Dermis microvascular lymphatic vessel endothelial cell (primary cell): ENCODE measurements around the gene CSN1S1. TPM values are rescaled to one million over a fixed set of nuclear protein-coding genes. Genes with fewer than 3 reads are reported as not detected.
A peak's percentile ranks its signal among the peaks of the same experiment; 100 is the strongest.
"Not testable (repeated sequence)": the region's sequence is repeated elsewhere in the genome, so short reads cannot be mapped to it uniquely, and the experiment has no call there.

ENCODE experiments used
- DNase-seq, 2 donors: peaks; one replicate each; pipeline versions ENCODE4 v3.0.0 to v3.0.0-alpha.2; 2010; ENCODE audit warnings: low read depth in 2 of 2
- total RNA-seq: library from RNA; depleted of rRNA; stranded (reverse); fragments of >200 nt; gene quantifications from 2 replicates; pipeline ENCODE4 v1.2.1, GENCODE V29; 2014

Gene CSN1S1, protein sequence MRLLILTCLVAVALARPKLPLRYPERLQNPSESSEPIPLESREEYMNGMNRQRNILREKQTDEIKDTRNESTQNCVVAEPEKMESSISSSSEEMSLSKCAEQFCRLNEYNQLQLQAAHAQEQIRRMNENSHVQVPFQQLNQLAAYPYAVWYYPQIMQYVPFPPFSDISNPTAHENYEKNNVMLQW
- not detected in 2 replicates for total RNA-seq

DNA sequence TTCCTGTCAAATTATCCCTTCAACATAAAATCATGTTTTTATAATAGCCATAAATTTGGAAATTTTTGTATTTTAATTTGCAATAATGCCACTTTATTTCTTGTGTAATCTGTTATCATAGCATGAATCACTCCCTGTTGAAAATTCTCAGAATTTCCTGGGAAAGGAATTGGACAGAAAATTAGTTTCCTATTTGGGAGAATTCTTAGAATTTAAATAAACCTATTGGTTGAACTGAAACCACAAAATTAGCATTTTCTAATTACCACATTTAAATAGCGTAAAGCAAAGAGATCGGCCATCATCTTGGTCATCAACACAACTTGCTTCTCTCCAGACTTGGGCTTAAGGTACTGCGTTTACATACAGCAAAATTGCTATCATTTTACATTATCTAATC, at the start of gene CSN1S1:
TSS of gene CSN1S1 (plus strand) at position 301 of the 400 bp plus-strand sequence. CDS start 1,488 bp downstream, outside the sequence.
- no peak for DNase-seq

DNA sequence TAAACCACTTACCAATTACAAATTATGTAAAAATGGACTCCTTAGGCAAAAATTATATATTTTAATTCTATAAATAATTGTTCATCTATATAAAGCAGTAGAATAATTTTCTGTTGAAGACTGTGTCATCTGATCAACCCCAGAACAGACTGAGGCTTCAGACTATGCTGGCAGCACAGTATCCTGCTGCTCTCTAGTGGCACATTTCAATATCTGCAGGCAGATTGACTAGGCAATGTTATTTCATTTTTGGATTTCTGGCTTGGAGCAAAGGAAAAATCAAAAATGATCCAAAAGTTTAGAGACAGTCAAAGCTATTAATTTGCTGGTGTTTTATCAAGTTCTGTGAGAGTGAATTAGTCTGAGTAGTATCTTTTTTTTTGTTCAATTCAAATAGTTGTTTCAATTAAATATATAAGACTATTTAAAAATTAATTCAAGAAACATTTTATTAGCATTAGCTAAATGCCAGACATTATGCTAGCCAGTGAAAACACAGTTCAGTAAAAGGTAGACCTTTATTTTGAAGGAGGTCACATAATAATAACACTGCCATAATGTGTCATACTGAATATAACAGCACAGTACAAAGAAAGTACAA, 49.6 kb upstream of the CSN1S1 start:
- DNase-seq, result peak; percentile 60 to 61

DNA sequence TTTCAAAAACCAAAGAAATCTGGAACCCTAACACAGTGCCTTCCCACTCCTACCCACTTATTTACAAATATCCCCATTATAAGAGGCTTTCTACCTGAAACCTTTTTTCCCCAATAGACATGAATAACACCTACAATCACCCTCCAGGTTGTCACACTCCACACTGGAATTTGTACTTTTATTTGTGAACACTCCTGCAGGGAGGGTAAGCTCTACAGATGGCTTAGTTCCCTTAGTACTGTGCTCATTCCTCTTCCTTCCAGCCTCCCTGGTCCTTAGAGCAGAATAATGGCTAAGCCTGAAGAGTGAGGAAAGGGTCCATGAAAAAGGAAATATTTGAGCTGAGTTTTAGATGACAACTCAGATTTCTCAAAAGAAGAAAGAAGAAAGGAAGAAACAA, 48.7 kb upstream of the CSN1S1 start:
- DNase-seq, result no peak

DNA sequence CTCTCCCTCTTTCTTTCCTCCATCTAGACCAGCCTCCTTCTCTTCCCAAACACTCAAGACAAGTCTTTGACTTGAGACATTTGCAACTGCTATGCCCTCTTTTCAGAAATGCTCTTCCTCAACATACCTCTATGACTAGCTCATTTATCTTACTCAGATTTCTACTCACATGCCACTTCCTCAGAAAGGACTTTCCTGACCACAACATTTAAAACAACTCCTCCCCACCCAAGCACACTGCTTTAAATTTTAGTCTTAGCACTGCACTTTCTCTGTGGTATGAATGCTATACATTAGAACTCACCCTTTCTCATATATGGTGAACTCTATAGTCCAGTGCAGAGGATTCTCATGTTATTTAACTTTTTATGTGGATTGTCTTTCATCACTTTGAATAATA, 42.5 kb upstream of the CSN1S1 start:
- no peak for DNase-seq

DNA sequence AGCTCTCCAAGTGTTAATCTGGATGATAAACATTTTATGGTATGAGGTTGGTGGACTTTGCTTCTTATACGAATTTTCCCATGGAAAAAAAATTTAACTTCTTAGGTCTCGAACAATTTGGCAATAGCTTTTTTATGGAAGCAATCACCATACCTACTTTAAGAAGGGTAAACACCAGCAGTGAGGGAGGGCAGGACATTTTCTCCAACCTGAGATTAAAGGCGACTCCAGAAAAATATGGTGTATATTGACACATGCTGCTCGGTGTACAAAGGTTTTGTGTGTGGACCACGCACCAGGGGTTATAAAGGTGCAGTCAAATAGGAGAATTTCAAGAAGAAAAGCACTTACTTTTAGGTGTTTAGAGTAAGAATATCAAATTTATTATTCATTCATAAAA, 36.7 kb upstream of the CSN1S1 start:
- DNase-seq, result no peak

DNA sequence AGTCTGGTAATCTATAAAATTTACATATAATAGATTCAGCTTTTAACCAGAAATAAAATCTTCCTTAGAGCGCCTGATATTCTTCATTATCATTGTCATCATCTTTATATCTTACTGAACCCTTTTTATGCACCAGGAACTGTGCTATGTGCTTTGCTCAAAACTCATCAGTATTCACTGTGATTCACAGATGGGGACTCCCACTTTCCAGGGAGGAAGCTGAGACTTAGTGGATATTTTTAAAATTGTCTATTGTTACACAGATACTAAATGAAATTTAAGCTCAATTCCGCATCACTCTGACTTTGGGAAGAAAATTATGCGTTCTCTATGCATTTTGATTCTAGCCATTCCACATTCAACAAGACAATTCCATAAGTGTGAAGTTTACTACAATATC, 36.1 kb upstream of the CSN1S1 start:
- no peak for DNase-seq

DNA sequence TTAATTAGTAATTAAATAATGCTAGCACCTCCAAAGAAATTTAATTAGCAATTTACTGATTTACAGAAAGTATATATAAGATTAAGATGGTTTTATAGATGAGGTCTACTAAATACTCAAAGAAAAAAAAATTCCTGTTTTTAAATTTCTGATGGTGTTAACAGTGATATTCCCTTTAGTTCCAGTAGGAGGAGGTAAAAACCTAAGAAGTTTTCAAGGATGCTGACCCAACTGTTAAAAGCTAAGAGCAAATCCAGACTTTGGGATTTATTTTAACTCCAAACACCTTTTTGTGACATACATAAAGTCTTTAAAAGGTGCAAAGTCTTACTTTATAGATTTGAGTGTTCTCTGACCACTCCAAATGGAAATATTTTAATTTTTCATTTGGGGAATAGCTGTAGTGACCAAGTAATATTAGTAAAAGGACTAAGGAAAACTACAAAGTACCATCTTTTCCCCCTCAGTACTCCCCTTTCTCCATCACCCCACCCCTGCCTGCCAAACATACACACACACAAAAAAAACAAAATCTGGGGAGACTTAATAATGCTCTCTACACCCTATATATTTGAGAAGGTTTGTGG, 34.2 kb upstream of the CSN1S1 start:
- DNase-seq, result no peak

DNA sequence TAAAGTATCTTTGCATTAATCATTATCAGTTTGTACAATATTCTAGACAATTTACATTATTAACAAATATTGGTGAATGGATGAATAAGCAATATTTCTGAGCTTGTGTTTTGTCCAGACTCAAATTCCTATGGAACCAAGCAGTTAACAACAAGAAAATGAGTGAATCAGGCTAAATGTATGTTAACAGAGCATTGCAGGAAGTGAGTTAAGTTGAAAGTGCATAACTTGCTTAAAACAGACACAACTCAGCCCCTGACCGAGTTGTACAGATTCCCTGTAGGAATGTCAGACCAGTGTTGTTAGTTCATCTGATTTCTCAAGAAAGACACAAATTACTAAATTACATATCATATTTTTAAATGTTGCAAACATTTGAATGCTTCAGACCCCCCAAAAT, 23.7 kb upstream of the CSN1S1 start:
- DNase-seq, result no peak

DNA sequence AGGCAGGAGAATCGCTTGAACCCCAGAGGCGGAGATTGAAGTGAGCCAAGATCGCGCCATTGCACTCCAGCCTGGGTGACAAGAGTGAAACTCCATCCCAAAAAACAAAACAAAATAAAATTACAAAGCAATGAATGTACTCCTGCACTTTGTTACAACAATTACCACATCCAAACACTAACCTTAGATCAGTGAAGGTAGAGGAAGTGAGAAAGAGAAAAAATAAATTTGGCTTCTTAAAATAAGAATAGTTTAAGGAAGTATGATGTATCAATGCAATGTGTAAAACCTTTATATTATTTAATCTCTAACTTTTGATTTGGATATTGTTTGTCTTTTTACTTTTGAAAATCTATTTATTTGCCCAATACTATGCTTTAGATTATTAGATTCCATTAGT, 21.7 kb upstream of the CSN1S1 start:
- no peak for DNase-seq

DNA sequence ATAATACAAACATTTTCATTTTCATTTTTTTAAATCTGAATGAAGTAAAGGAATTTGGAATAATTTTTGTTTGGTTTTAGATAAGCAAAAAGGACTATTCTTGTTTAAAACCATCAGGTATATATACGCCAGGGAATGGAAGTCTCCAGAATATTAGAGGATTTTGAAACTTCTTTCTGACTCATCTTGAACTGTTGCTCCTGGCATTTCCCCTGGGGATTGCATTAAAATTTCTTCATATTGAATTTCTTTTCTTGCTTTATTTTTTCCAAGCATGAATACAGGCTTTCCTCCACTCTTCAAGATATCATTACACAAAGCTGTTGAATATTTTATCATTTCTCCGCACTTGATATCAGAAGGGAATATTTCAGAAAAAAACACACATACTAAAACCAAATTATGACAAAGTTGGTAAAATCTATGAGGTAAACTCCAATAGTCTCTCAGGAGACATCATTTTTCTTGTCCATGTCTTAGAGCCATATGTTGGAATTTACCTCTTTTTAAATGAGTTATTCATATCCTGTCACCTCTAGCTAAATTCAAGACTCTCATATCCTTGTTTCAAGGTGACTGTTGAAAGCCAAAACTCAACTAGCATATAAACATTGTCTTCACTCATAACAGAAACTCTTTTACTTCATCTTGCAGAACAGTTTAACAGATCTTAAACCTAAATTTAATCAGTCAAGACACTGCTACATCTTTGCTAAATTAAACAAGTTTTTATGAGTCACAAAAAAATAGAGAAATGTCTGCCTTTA, 20.7 kb upstream of the CSN1S1 start:
- no peak for DNase-seq

DNA sequence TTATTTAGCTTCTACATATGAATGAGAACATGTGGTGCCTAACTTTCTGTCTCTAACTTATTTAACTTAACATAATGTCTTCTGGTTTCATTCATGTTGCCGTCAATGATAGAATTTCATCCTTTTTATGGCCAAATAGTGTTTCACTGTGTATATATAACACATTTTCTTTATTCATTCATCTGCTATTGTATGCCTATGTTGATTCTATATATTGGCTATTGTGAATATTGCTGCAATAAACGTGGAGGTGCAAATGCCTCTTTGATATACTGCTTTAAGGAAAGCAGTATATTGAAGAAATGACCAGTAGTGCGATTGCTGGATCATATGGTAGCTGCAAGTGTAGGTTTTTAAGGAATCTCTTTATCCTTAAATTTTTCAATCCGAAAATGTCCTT, 10.0 kb upstream of the CSN1S1 start:
- no peak for DNase-seq

DNA sequence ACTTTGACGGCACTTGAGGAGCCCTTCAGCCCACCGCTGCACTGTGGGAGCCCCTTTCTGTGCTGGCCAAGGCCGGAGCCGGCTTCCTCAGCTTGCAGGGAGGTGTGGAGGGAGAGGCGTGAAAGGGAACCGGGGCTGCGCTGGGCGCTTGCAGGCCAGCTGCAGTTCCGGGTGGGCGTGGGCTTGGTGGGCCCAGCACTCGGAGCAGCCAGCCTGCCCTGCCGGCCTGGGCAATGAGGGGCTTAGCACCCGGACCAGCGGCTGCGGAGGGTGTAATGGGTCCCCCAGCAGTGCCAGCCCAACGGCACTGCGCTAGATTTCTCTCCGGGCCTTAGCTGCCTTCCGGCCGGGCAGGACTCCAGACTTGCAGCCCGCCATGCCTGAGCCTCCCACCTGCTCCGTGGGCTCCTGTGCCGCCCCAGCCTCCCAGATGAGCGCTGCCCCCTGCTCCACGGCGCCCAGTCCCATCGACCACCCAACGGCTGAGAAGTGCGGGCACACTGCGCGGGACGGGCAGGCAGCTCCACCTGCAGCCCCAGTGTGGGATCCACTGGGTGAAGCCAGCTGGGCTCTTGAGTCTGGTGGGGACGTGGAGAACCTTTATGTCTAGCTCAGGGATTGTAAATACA, 7.0 kb upstream of the CSN1S1 start:
- DNase-seq, result not testable (repeated sequence)

DNA sequence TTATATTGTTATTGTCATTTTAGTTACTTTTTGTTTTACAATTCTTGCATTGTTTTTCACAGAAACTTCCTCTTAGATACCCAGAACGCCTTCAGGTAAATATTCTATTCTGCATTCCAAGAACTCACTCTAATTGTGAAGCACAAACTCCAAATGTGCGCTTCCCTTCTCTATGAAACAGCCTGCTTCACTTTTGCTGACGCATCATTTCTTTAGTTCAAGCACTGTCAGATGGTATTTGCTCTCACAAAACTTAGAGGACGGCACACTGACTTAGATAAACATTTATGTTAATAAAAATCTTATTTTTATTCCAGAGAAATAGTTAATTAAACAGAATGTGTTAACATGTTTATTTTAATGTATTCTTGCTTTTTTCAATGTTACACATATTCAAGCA, 3.3 kb downstream of the CSN1S1 start:
- no peak for DNase-seq

DNA sequence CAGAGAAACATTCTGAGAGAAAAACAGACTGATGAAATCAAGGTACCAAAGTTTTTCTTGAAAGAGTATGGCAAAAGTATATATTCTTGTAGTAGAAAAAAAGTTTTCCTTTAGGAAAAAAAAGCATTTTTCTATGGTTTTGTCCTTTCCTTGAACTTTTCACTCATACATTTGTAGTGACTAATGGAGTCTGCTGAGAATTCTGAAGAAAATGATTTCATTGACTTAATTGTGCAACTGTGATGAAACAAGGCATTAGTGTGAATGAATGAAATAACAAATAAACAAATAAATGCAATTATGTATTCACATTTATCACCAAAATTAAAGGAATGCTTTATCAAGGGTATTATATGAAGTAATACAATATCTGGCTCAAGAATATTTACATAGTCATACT, 5.7 kb downstream of the CSN1S1 start:
- no peak for DNase-seq

DNA sequence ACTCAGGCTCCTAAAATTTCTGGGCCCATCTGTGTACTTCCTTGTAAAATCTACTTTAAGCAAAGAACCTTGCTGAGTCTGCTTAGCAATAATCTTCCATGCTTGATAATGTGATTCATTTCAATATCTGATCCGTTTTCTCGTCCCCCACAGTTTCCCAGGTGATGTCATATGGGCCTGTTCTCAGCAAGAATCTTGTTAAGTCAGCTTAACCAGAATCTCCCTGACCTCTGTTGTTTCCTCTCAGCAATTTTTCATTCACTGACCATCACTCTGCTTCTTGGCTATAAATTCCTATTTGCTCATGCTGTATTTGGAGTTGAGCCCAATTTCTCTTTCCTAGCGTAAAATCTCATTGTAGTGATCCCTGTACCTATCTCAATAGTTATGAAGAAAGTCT, 20.7 kb downstream of the CSN1S1 start:
- no peak for DNase-seq

DNA sequence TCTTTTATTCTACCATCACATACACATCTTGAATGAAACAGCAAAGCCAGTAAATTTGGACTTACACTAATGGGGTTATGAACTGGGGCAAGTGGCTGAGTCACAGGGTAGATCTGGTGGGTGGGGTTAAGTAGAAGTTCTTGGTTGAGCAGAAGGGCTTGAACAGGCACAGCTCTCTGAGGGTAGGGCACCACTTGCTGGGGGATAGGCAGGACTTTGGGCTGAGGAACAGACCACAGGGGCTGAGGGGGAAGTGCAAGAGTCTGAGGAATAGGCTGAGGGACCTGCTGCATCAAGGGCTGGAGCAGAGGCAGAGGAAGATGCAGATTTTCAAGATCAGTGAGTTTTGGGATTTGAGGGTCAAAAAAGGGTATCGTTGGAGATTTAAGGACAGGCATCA, 26.3 kb downstream of the CSN1S1 start:
- DNase-seq, result no peak

DNA sequence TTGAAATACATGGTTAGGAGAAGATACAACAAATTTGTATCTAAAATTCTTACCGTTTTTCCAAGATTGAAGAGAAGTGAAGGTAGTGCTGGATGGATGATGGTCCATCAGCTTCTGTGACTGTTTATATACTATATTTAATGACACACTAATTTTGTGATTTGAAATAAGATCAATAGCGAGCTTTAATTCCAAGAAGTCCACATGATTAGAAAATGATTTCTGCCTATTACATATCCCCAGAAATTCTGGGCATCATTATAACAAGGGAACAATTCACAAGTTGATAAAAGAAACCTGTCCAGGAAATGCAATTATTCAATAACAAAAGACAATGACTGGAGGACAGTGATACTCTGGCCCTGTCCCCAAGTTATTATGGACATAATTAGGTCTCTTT, 34.8 kb downstream of the CSN1S1 start, which contains the start of gene CSN2:
TSS of gene CSN2 (minus strand) at position 101 of the 400 bp plus-strand sequence. CDS start 4,733 bp downstream, outside the sequence.
- no peak for DNase-seq

DNA sequence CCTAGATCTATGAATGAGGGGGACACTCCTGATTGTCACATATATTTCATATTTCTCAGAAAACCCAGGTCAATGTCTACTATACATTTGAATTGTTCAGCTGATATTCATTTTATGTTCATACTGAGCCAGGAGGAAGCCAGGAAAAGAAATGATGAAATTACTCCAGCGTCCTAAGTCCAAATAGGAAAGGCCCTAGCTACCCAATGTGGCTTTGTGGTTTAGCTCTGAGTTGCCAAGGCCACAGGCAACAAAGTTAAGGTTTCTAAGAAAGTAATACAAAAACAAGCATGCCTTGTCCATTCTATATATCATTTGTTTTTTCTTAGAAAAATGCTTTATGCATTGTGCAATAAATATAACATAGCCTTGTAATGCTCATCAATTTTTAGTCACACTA, 39.2 kb downstream of the CSN1S1 start:
- no peak for DNase-seq

DNA sequence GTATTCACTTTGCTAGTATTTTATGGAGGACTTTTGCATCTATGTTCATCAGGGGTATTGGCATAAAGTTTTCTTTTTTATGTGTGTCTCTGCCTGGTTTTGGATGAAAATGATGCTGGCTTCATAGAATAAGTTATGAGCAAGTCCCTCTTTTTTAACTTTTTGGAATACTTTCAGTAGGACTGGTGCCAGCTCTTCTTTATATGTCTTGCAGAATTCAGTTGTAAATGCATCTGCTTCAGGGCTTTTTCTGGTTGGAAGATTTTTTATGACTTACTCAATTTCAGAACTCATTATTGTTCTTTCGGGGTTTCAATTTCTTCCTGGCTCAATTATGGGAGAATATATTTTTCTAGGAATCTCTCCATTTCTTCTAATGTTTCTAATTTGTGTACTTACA, 43.8 kb downstream of the CSN1S1 start:
- DNase-seq, result no peak

DNA sequence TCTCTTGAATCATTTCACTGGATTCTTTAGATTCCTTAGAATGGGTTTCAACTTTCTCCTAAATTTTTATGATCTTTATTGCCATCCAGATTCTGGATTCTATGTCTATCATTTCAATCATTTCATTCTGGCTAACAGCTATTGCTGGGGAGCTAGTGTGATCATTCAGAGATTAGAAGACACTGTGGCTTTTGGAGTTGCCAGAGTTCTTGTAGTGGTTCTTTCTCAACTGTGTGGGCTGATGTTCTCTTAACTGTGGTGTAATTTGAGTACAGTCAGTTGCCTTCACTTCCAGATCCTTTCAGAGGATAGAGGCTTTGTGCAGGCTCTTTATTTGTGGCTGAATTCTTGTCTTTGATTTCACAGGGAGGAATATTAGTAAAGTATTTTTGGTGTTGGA, 46.7 kb downstream of the CSN1S1 start:
- no peak for DNase-seq

DNA sequence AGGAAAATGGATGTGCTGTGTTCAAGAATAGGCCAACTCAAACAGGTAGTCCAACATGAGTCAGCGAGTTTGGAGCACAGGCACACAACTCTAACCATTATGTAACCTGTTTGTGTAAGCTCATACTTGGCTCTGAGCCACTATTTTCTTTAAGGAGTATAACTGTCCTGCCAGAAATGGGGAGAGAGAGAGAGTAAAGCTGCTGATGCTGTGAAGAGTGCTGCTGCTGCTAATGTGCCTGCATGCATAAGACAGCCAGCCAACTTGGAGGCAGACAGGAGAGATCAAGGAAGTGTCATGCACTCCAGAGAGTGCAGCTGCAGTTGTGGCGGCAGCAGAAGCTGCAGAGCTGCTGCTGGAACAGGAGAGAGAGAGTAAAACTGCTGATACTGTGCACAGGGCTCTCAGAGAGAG, 53.2 kb downstream of the CSN1S1 start:
- DNase-seq, result peak; percentile 30 to 38

DNA sequence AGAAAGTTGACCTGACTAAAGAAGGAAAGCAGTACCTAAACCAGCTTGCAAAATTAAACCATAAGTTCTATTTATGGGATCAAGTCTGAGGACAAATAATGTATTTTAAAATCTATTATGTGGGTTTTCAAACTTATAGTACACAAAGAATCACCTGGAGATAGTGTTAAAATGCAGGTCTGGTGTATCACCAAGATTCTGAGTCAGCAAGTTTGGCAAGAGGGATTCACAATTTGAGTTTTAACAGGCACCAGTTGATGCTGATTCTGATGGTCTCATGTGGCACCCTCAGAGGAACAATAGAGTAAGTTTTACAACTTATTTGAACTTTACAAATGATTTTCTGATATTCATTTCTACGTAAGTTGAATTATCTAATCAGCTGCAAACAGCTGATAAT, 55.8 kb downstream of the CSN1S1 start:
- no peak for DNase-seq
